ENCODE data around the gene BANF2.

GRCh38 chr20:17665756-17666155 lies 34.0 kb upstream of the BANF2 start:
- TF ChIP-seq CTCF (IDR thresholded peaks at IDR 0.05) (no peak), EZH2phosphoT487 (IDR thresholded peaks at IDR 0.05; ENCODE audit: borderline replicate concordance, low read depth) (no peak), REST (IDR thresholded peaks at IDR 0.05; ENCODE audit: low read depth, low read length) (no peak), USF2 (IDR thresholded peaks at IDR 0.05; ENCODE audit: borderline replicate concordance, low read depth, low read length) (no peak), GABPA (IDR thresholded peaks at IDR 0.05; ENCODE audit: low read depth) (no peak), GATA2 (CRISPR knock-in tag; IDR thresholded peaks at IDR 0.05) (no peak), CHD2 (IDR thresholded peaks at IDR 0.05; ENCODE audit: low read length, partially characterized antibody) (no peak), POLR2AphosphoS5 (IDR thresholded peaks at IDR 0.05; ENCODE audit: low read depth, low read length) (no peak), TAF1 (IDR thresholded peaks at IDR 0.05; ENCODE audit: borderline replicate concordance, low read depth, low read length) (no peak), RAD21 (IDR thresholded peaks at IDR 0.05; ENCODE audit: low read length) (no peak), TEAD4 (IDR thresholded peaks at IDR 0.05; ENCODE audit: borderline replicate concordance, insufficient read depth) (no peak), EP300 (IDR thresholded peaks at IDR 0.05; ENCODE audit: borderline replicate concordance in 1 of 2, low read depth in 1 of 2, low read length in 1 of 2) (no peak), SIN3A (IDR thresholded peaks at IDR 0.05; ENCODE audit: borderline replicate concordance, low read depth, low read length) (no peak)
